ENCODE results near the gene FBLN1.
"Not testable (repeated sequence)": the region's sequence is repeated elsewhere in the genome, so short reads cannot be mapped to it uniquely, and the experiment has no call there.

Gene FBLN1, protein sequence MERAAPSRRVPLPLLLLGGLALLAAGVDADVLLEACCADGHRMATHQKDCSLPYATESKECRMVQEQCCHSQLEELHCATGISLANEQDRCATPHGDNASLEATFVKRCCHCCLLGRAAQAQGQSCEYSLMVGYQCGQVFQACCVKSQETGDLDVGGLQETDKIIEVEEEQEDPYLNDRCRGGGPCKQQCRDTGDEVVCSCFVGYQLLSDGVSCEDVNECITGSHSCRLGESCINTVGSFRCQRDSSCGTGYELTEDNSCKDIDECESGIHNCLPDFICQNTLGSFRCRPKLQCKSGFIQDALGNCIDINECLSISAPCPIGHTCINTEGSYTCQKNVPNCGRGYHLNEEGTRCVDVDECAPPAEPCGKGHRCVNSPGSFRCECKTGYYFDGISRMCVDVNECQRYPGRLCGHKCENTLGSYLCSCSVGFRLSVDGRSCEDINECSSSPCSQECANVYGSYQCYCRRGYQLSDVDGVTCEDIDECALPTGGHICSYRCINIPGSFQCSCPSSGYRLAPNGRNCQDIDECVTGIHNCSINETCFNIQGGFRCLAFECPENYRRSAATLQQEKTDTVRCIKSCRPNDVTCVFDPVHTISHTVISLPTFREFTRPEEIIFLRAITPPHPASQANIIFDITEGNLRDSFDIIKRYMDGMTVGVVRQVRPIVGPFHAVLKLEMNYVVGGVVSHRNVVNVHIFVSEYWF

DNA sequence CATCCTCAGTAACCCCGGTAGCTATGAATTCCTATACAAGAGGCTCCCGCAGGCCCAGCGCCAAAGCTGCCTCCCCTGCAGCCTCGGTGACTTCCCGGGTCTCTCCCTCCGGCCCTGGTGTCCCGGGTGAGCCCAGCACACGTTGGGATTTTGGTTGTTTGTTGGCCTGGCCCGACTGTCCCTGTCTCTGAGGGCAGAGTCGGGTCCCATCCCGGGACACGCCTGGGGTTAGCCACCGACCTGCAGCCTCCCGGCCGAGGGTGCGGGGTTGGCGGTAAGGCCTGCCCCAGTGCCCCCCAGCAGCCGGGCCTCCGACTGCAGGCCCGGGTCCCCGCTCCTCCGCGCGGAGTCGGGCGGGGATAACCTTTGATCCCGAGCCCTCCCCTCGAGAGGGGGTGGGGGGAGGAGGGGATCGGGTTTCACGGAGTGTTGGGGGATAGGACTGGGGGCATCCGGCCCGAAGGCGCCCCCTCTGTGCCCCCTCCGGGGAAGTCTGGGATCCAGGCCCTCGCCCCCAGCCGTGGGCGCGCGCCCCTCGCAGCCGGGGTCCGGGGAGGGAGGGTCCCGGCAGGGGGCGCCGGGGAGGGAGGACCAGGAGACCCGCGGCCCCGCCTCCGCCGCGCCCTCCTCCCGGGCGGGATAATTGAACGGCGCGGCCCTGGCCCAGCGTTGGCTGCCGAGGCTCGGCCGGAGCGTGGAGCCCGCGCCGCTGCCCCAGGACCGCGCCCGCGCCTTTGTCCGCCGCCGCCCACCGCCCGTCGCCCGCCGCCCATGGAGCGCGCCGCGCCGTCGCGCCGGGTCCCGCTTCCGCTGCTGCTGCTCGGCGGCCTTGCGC lies at the start of gene FBLN1:
Gene FBLN1 (plus strand): TSS at position 669 of the 835 bp plus-strand sequence. CDS start 103 bp downstream, at position 772.
- no peak for DNase-seq

DNA sequence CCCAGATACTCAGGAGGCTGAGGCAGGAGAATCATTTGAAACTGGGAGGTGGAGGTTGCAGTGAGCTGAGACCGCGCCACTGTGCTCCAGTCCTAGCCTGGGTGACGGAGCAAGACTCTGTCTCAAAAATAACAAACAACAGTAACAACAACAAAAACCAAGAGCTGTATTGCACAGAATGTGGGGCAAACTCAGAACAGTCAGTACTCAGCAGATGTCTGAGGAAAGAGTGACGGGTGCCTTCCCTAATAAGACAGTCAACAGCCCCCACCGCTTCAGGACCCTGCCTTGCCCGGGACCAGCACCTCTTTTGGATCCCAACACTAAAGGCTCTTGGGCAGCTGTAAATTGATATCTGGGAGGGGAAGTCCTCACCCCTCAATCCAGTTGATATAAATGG lies 48.9 kb upstream of the FBLN1 start:
- DNase-seq, result no peak

DNA sequence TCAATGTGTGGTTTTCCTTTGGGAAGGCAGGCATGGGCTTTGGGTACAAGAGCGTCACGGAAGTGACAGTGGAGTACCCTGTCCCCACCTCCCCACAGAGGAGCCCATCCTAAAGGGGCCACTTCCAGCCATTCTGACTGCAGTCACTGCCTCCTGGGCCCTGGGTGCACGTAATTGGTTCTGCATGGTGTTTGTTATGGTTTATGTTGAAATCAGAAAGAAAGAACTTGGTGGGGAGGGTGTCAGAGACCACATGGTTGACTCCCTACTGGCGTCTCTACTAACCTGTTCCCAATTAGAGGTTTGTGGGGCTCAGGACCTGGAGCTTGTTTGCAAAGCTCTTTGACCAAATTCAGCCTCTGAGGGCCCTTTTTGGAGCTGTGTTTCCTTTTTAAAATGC lies 48.4 kb upstream of the FBLN1 start:
- DNase-seq, result no peak

DNA sequence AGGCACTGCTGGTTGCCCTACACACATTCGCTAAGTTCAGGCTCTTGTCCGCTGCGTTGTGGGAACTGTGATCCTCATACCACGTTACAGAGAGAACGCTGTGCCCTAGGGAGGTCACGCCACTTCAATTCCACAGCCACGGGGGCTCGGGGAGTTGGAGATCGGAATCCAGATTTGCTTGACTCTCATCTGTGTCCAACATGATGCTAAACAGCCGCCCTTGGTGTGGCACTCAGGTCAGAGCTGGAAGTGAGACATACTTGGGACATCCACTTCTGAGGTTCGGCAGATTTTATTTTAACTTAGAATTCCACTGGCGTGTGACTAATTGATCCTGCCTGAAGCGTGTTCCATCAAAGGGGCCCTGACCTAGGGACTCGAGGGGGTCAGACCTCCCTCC lies 47.5 kb upstream of the FBLN1 start:
- DNase-seq, result no peak

DNA sequence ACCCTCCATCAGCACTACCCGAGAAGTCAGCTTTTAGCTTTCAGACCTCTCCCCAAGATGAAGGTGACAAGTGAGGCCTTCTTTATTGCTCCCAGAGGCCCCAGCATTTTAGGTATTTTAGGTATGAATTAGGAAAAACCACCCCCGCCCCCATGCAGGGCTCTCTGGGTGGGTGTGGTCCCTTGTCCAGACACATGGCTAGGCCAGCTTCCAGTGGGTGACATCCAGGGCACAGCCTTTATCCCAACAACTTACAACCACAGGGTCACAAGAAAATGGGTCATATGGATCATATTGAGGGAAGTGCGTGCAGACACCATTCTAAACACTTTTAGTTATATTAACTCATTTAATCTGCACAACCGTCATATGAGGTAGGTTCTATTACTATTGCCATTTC lies 47.1 kb upstream of the FBLN1 start:
- DNase-seq, result no peak

DNA sequence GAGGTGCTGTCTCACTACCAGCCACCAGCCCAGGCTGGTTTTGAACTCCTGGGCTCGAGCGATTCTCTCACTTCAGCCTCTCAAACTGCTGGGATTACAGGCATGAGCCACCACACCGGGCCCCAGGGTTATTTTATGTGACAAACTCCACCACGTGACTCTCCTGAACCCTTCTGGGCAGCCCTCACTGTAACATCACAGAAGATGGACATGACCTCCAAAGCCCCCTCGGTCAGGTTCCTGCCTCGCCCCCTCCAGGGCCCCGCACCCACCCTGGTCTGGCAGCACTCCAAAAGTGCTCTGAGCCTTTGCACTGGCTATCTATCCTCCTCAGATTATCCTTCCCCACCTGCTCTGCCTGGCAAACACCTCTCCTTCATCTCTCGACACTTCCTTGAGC lies 45.9 kb upstream of the FBLN1 start:
- no peak for DNase-seq

DNA sequence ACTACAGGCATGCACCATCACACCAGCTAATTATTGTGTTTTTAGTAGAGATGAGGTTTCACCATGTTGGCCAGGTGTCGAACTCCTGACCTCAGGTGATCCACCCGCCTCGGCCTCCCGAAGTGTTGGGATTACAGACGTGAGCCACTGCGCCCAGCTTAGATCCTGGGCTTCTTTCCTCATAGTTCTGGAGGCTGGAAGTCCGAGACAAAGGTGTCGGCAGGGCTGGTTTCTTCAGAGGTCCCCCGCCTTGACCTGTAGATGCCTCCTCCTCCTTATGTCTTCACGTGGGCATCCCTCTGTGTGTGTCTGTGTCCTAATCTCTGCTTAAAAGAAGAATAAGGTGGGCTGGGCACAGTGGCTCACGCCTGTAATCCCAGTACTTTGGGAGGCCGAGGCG lies 44.2 kb upstream of the FBLN1 start:
- no peak for DNase-seq

DNA sequence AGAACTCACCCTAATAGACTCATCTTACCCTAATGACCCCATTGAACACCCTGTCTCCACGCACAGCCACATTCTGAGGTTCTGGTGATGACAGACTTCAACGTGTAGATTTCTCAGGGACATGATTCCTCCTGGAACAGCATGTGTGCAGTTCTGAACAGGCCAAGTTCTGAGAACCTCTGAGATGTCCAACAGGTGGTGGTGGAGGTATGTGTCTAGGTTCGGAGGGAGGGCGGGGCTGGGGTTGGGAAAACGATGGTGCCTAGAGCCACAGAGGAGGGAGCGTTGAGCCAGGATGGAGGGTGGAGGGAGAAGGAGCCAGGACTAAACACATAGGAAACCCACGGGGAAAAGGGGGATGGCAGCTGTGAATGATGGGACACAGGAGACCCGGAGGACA lies 43.4 kb upstream of the FBLN1 start:
- no peak for DNase-seq

DNA sequence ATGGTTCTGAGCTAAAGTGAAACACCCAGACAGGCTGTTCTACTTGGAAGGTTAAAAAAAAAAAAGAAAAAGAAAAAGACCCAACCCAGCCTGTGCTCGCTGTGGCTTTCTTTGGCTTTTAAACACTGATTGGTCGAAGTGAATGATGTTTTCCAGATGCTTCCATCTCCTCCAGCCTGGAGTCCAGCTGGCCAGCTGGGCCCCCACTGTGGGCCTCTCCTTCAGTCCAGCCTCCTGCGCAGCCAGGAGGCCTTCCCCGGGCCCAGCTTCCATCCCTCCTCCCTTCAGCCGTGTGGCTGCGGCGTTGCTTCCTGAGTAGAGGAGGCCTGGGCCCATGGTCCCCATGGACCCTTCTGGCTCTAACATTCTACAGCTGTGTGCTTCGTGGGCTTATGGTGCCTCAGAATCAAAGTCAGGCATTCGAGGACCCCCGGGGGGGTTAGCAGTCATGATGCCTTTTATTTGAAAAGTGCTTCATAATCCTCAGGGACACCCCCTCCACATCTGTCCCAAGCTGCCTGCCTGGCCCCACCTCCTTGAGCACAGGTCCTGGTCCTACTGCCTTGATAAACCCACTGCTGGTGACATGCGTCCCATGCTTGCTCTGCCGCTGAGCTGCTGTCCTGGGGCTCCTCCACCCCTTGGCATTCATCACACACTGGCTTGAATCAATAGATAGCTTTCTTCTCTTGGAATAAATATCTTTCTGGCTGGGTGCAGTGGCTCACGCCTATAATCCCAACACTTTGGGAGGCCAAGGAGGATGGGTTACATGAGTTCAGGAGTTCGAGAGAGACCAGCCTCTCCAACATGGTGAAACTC lies 42.2 kb upstream of the FBLN1 start:
- no peak for DNase-seq

DNA sequence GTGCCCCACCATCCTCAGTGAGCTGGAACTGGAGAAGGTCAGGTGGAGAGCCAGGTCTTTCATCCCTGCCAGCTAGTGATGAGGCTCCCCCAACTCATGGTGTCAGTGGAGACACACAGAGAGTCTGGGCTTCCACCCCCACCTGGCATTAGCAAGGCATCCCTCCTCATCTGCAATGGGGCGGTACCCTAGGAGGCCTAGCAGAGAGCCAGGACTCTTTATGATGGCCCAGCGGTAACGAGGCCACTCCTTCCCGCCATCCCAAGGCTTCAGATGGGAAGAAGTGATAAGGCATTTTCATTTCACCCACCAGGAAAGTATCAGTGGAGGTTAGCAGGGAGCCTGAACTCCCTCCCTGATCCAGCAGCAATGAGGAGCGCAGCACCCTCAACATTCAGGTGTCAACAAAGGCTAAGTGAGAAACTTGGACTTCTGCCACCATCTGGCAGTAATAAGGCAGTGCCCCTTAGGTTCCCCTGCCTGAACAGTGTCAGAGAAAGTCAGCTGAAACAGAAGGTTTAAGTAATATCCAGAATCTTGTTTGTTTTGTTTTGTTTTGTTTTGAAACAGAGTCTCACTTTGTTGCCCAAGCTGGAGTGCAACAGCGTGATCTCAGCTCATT lies 40.5 kb upstream of the FBLN1 start:
- no peak for DNase-seq

DNA sequence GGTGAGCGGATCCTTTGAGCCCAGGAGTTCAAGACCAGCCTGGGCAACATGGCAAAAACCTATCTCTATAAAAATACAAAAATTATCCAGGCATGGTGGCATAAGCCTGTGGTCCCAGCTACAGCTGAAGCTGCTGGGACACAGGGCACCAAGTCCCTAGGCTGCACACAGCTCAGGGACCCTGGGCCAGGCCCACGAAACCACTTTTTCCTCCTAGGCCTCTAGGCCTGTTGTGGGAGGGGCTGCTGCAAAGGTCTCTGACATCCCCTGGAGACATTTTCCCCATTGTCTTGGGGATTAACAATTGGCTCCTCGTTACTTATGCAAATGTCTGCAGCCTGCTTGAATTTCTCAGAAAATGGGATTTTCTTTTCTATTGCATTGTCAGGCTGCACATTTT lies 39.0 kb upstream of the FBLN1 start:
- DNase-seq, result not testable (repeated sequence)

DNA sequence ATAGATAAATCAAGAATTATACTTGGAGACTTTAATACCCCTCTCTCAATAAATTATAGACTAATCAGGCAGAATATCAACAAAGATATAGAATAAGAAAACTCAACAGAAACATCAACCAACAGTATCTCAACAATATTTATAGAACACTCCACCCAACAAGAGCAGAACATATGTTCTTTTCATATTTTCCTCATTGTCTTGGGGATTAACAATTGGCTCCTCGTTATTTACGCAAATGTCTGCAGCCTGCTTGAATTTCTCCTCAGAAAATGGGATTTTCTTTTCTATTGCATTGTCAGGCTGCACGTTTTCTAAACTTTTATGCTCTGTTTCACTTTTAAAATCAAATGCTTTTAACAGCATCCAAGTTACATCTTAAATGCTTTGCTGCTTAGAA lies 37.0 kb upstream of the FBLN1 start:
- DNase-seq, result no peak

DNA sequence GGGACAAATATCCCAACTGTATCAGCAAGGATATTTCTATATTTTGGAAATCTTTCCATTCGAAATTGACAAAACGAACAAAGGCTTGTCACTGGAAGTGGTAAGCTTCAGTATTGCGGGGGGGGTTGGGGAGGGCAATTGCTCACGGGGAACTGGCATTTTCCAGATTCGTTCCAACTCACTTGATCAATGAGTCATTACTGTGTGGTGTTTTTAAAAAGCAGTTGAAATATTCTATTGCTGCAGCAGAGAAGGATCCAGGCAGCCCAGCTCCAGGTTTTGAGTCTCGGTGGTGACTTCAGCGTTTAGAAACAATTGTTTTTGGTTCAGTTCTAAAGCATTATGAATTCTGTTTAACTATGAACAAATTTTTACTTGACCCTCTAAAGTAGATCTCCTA lies 33.8 kb upstream of the FBLN1 start:
- no peak for DNase-seq

DNA sequence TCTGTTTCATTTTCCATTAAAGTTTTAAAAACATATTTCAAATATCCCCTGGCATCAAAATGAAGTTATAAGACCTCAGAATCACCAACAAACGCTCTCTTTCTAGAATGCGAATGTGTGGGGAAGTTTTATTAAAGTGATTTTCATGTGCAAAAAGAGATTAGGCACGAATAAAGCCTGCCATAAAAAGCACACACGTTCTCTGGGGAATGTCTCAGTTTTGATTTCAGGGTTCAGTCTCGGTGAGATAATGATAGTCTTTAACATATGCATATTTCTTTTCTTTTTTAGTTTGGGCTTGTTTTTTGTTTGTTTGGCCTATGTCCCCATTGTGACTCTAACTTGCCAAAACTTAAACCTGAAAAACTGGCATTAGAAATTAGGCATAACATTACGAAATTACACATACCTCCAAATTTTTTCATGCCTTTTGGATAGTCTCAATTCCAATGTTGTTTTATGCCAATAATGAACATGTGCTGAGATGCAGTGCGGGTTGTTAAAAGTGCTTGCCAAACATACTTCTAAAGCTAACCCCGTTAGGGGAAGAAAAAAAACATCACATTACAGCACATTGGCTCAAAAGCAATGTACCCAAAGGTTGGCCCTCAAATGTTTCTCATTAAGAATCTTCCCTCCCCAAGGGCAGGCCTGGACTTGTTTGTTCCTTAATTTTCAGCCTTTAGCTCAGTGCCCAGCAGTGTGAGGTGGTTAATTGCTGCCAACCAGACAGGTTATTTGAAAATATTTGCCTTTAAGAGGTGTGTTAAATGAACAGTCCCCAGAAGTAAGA lies 33.2 kb upstream of the FBLN1 start:
- DNase-seq, result no peak

DNA sequence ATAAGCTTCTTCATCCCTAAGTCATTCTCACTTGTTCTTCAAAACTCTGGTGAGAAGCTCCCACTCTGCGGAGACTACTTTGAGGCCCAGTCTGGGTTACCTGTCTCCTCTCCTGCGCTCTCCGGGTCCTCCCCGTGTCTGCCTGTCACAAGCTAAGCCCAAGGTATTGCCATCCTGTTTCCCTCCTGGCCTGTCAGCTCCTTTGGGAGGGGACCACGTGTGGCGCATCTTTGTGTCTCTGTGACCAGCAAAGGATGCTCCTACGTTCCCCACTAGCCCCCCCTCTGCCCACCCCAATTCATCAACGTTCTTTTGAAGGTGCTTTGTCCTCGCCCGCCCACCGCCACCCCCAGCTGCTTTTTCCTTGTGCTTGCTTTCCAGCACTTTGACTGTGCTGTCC lies 31.8 kb upstream of the FBLN1 start:
- DNase-seq, result no peak

DNA sequence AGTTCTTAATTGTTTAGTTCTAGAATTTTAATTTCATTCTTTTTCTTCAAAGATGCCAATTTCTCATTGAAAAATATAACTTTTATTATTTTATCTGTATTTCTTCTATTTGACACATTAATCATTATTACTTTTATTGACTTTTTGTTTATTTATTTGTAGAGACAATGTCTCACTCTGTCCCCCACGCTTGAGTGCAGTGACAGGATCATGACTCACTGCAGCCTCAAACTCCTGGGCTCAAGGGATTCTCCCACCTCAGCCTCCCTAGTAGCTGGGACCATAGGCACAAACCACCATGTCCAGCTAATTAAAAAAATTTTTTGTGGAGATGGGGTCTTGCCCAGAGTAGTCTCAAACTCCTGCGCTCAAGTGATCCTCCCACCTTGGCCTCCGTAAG lies 30.3 kb upstream of the FBLN1 start:
- DNase-seq, result no peak

DNA sequence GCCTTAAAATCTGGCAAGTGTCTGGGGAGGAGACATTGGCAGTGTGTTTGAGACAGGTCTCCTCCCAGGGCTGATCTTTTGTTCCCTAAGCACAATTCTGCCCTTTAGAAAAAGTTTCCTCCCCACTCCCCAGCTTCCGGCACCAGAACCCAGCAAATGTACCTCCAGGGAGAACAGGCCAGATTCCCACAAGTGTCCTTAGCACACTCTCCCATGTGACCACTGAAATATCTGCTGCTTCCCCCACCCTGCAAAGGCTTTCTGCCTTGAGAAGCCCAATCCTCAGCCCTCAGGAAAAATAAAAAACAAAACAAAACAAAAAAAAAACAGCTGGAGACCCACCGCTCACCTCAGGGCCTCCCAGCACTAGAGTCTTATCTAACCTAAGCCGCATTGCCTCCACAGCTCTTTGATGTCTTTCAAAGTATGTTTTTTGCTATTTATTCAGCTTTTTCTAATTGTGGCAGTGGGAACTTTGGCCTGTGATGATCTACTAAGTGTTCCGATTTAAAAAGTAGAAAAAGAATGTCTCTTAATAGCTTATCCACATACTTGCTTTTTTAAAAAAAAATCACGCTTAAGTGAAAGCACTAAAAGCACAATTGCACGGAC lies 29.0 kb upstream of the FBLN1 start:
- DNase-seq, result no peak

DNA sequence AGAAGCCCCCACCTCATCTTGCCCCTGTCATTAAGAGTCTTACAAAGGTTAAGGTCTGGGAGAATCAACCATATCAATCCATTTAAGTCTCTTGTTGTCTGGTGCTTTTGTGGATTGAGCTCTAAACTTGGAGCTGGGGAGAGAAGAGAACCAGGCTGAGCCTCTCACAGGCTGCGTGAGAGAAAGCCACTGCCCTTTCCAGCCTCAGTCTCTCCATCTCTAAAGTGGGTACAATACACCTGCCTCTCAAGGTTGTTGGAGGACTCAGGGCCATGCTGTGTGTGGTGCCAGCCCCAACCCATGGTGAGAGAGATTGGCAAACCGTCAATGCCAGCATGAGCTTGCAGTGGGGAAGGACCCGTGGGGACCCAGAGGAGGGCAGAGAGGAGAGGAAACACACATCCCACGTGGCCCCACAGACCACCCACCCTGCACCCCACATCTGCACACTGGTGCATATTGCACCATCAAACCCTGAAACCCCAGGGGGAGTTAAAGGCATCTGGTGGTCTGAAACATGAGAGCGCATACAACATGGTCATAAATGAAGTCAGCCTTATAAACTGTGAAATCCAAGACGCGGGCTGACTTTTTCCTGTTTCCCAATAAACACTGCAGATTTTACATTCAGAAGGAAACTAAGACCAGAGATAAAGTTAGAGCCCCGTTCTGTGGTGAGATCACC lies 27.5 kb upstream of the FBLN1 start:
- no peak for DNase-seq

DNA sequence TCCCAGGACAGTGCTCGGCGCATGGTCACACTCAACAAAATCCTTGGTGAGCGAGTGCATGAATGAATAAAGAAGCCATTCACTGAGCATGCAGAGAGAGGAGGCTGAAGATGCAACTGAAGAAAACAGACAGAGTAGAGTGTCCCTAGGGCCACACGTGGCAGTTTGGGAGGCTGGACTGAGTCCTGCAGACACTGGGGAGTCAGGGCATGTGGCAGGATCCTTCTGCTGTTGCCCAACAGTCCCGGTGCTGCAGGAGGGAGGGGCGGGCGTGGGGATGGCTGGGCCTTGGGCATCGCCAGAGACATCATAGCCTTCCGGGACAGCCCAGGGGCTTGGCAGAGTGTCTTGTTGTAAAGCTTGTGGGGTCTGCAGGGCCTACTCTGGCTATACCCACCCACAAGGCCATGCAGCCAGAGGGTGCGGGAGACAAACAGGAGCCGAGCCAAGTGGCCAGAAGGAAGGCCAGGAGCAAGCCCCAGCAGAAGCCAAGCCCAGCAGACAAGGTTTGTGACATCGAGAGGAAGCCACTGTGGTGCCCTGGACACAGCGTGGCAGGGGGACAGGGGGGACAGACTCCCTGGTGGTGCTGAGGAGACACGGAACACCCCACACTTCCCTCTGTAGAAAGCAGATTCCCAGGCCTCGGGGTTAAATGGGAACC lies 26.7 kb upstream of the FBLN1 start:
- no peak for DNase-seq

DNA sequence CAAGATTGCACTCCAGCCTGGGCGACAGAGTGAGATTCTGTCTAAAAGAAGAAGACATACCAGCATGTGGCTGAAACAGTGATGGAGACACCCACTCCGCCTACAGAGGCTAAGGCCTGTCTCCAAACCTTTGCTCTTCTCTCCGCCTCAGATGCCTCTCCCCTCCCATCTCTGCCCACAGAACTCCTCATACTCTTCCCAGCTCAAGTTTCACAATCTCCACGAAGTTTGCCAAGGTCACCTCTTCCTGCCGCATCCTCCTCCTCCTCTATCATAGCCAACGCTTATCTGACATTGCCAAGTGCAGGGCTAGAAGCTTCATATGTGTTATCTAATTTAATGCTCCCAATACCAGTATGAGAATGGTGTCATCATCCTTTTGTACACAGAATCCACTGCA lies 25.9 kb upstream of the FBLN1 start:
- no peak for DNase-seq

Measured in NCI-H1048 (cell line).